Hippocampal formation (tissue), 2 donors: ENCODE data around the gene PRKG1.
"Not testable (repeated sequence)": the region's sequence is repeated elsewhere in the genome, so short reads cannot be mapped to it uniquely, and the experiment has no call there.

Source experiments
- DNase-seq, 2 donors: peaks; one replicate each; lab custom pipeline; 2025; lab: John Stamatoyannopoulos, UW

Gene PRKG1

GRCh38 chr10:51224671-51225161 lies 150.4 kb downstream of the PRKG1 start:
- DNase-seq: no peak

GRCh38 chr10:51227897-51228713 lies 153.8 kb downstream of the PRKG1 start:
- DNase-seq: no peak

- no peak for DNase-seq
These were observed 154.4 kb downstream of the PRKG1 start for GRCh38 chr10:51228714-51229100.

GRCh38 chr10:51230887-51231585 lies 156.7 kb downstream of the PRKG1 start:
- DNase-seq: no peak

- no peak for DNase-seq
These were observed 157.5 kb downstream of the PRKG1 start for GRCh38 chr10:51231754-51232153.

- DNase-seq: no peak
These were observed 159.2 kb downstream of the PRKG1 start for GRCh38 chr10:51233337-51234100.

GRCh38 chr10:51235865-51236264 lies 161.6 kb downstream of the PRKG1 start:
- no peak for DNase-seq

- no peak for DNase-seq
These were observed 164.7 kb downstream of the PRKG1 start for GRCh38 chr10:51239006-51239405.

- no peak for DNase-seq
These were observed 167.2 kb downstream of the PRKG1 start for GRCh38 chr10:51241461-51241860.

GRCh38 chr10:51242393-51242792 lies 168.1 kb downstream of the PRKG1 start:
- DNase-seq: no peak

- DNase-seq: no peak
These were observed 170.0 kb downstream of the PRKG1 start for GRCh38 chr10:51244309-51244708.

- no peak for DNase-seq
These were observed 170.6 kb downstream of the PRKG1 start for GRCh38 chr10:51244748-51245490.

GRCh38 chr10:51246156-51246555 lies 171.9 kb downstream of the PRKG1 start:
- DNase-seq: no peak

- DNase-seq: no peak
These were observed 176.1 kb downstream of the PRKG1 start for GRCh38 chr10:51250278-51250920.

- DNase-seq: no peak
These were observed 176.8 kb downstream of the PRKG1 start for GRCh38 chr10:51251110-51251509.

GRCh38 chr10:51255381-51255780 lies 181.1 kb downstream of the PRKG1 start:
- no peak for DNase-seq

- DNase-seq: no peak
These were observed 183.4 kb downstream of the PRKG1 start for GRCh38 chr10:51257511-51258248.

GRCh38 chr10:51260376-51260775 lies 186.1 kb downstream of the PRKG1 start:
- DNase-seq: no peak

GRCh38 chr10:51266496-51266895 lies 192.2 kb downstream of the PRKG1 start:
- DNase-seq: no peak

GRCh38 chr10:51267980-51268570 lies 193.8 kb downstream of the PRKG1 start:
- DNase-seq: not testable (repeated sequence)
